HCT116 (cell line): ENCODE data around the gene CRELD2. TPM values are rescaled to one million over a fixed set of nuclear protein-coding genes. Genes with fewer than 3 reads are reported as not detected.

Experiments
- ATAC-seq: fragments of 200-7000 bp; cut with Tn5 transposase; 2 replicates; pipeline ENCODE4 v1.9.1; 2020; ENCODE audit warnings: mild to moderate bottlenecking, moderate library complexity
- BruUV-seq: library from RNA; stranded (reverse); fragments of 400-500 nt; replicated peaks from 2 replicates; lab custom pipeline; 2021; lab: Mats Ljungman, UMichigan
- CTCF ChIA-PET: fragments of 300-600 bp; sonication (Branson Sonifier 250); formaldehyde crosslinking; loops from one replicate; lab custom pipeline; 2021; ENCODE audit warnings: antibody characterized with exemption; lab: Charles Lee
- POLR2A ChIA-PET: fragments of 300-600, 350-600 bp; sonication (Branson Sonifier 250); formaldehyde crosslinking; loops from one replicate; lab custom pipeline; 2021; ENCODE audit warnings: antibody characterized with exemption; lab: Charles Lee
- RAD21 ChIA-PET, 2 experiments: fragments of 300-600 bp; sonication (Branson Sonifier 250); formaldehyde crosslinking; loops; one replicate each; lab custom pipeline; 2023; ENCODE audit warnings: low total read pairs in 2 of 2; ENCODE audit not compliant: uncharacterized antibody in 2 of 2, unreplicated experiment in 2 of 2, low non-redundant PET in 1 of 2; lab: Charles Lee
- DNase-seq: peaks from one replicate; pipeline ENCODE4 v3.0.0-alpha.2; 2010; ENCODE audit warnings: low read depth, low spot score
- H2AFZ ChIP-seq: fragments of 200-600 bp; shearing (Covaris generic), sonication (generic); 2 replicates; pipeline ENCODE4 v1.6.1; 2017; ENCODE audit warnings: low read depth, mixed run types, mixed read lengths, antibody characterized with exemption, low read length; ENCODE audit not compliant: poor library complexity, severe bottlenecking
- H3K27ac ChIP-seq: 2 replicates; pipeline ENCODE4 v1.5.1; 2012; ENCODE audit warnings: low read depth, low read length
- H3K27me3 ChIP-seq: fragments of 200-600 bp; sonication (generic); 2 replicates; pipeline ENCODE4 v1.6.1; 2016; ENCODE audit warnings: mixed run types, low read length, mixed read lengths; ENCODE audit not compliant: insufficient read depth
- H3K36me3 ChIP-seq, 2 experiments: fragments of 200-500 bp in 1 of 2; fragments of 200-600 bp in 1 of 2; sonication (Bioruptor generic) in 1 of 2; sonication (generic) in 1 of 2; 2 replicates each; pipeline versions ENCODE4 v1.5.1 to v1.6.1; 2014 to 2016; ENCODE audit warnings: low read length in 2 of 2, inconsistent platforms in 1 of 2, mixed read lengths in 1 of 2, mixed run types in 1 of 2; ENCODE audit not compliant: insufficient read depth in 2 of 2, control insufficient read depth in 1 of 2
- H3K4me1 ChIP-seq, 2 experiments: fragments of 200-600 bp in 1 of 2; sonication (generic) in 1 of 2; 2 replicates each; pipeline versions ENCODE4 v1.5.1 to v1.6.1; 2012 to 2017; ENCODE audit warnings: low read length in 2 of 2, inconsistent platforms in 1 of 2, mild to moderate bottlenecking in 1 of 2, mixed read lengths in 1 of 2, mixed run types in 1 of 2, moderate library complexity in 1 of 2; ENCODE audit not compliant: insufficient read depth in 2 of 2, control insufficient read depth in 1 of 2
- H3K4me2 ChIP-seq: fragments of 200-600 bp; sonication (generic); 2 replicates; pipeline ENCODE4 v1.6.1; 2017; ENCODE audit warnings: mixed run types, low read length, mixed read lengths
- H3K4me3 ChIP-seq, 2 experiments: fragments of 200-600 bp in 1 of 2; sonication (generic) in 1 of 2; replicated peaks in 1 of 2; 2 replicates each; pipeline ENCODE4 v1.5.1; 2011 to 2016; ENCODE audit warnings: low read length in 2 of 2, control low read depth in 1 of 2, low read depth in 1 of 2, mild to moderate bottlenecking in 1 of 2, mixed read lengths in 1 of 2, mixed run types in 1 of 2
- H3K79me2 ChIP-seq: fragments of 200-600 bp; sonication (generic); 2 replicates; pipeline ENCODE4 v1.6.1; 2017; ENCODE audit warnings: mild to moderate bottlenecking, mixed run types, low read length, moderate library complexity, mixed read lengths; ENCODE audit not compliant: insufficient read depth
- H3K9ac ChIP-seq: fragments of 200-600 bp; sonication (generic); 2 replicates; pipeline ENCODE4 v1.6.1; 2016; ENCODE audit warnings: low read length, mixed read lengths
- H3K9me2 ChIP-seq: fragments of 200-600 bp; sonication (generic), shearing (Covaris generic); 2 replicates; pipeline ENCODE4 v1.6.1; 2017; ENCODE audit warnings: mixed run types, mild to moderate bottlenecking, moderate library complexity; ENCODE audit not compliant: insufficient read depth
- H3K9me3 ChIP-seq, 2 experiments: fragments of 200-500 bp in 1 of 2; fragments of 200-600 bp in 1 of 2; sonication (Bioruptor generic) in 1 of 2; sonication (generic) in 1 of 2; 2 replicates each; pipeline ENCODE4 v1.6.1; 2014 to 2017; ENCODE audit warnings: low read length in 2 of 2, mixed read lengths in 2 of 2, inconsistent platforms in 1 of 2, low read depth in 1 of 2, mild to moderate bottlenecking in 1 of 2, mixed run types in 1 of 2, moderate library complexity in 1 of 2; ENCODE audit not compliant: control insufficient read depth in 1 of 2, insufficient read depth in 1 of 2
- H4K20me1 ChIP-seq: fragments of 200-600 bp; sonication (generic), shearing (Covaris generic); 2 replicates; pipeline ENCODE4 v1.6.1; 2017; ENCODE audit warnings: mixed run types, mild to moderate bottlenecking, moderate library complexity; ENCODE audit not compliant: insufficient read depth
- CEBPB ChIP-seq: IDR thresholded peaks from 2 replicates; pipeline ENCODE4 v1.6.1; 2012; ENCODE audit warnings: low read depth
- ELF1 ChIP-seq: IDR thresholded peaks from 2 replicates; pipeline ENCODE4 v1.6.1; 2012; ENCODE audit warnings: low read depth, borderline replicate concordance
- EZH2 ChIP-seq: fragments of 200-600 bp; sonication (generic); IDR thresholded peaks from 2 replicates; pipeline ENCODE4 v1.6.1; 2017; ENCODE audit warnings: antibody characterized with exemption, mixed run types
- EZH2phosphoT487 ChIP-seq: fragments of 200-600 bp; IDR thresholded peaks from 2 replicates; pipeline ENCODE4 v1.6.1; 2018; ENCODE audit warnings: antibody characterized with exemption, borderline replicate concordance
- FOSL1 ChIP-seq: IDR thresholded peaks from 2 replicates; pipeline ENCODE4 v1.6.1; 2012; ENCODE audit warnings: low read depth
- JUND ChIP-seq: IDR thresholded peaks from 2 replicates; pipeline ENCODE4 v1.6.1; 2012
- POLR2A ChIP-seq: IDR thresholded peaks from 2 replicates; pipeline ENCODE4 v1.7.0; 2011; ENCODE audit warnings: borderline replicate concordance; ENCODE audit not compliant: insufficient read depth, insufficient read length; ENCODE audit errors: extremely low read depth
- POLR2AphosphoS5 ChIP-seq: IDR thresholded peaks from 2 replicates; pipeline ENCODE4 v1.6.1; 2011; ENCODE audit warnings: mild to moderate bottlenecking, low read depth, low read length, moderate library complexity
- RAD21 ChIP-seq: IDR thresholded peaks from 2 replicates; pipeline ENCODE4 v1.6.1; 2012; ENCODE audit warnings: low read depth, mild to moderate bottlenecking
- SIN3A ChIP-seq: IDR thresholded peaks from 2 replicates; pipeline ENCODE4 v1.6.1; 2012; ENCODE audit warnings: low read depth
- SP1 ChIP-seq: IDR thresholded peaks from 2 replicates; pipeline ENCODE4 v1.6.1; 2012; ENCODE audit warnings: low read depth
- SRF ChIP-seq: IDR thresholded peaks from 2 replicates; pipeline ENCODE4 v1.6.1; 2012; ENCODE audit warnings: low read depth
- TCF7L2 ChIP-seq: IDR thresholded peaks from 2 replicates; pipeline ENCODE4 v1.7.0; 2011; ENCODE audit warnings: borderline replicate concordance, inconsistent platforms; ENCODE audit not compliant: insufficient read depth, insufficient read length; ENCODE audit errors: extremely low read depth
- YY1 ChIP-seq: IDR thresholded peaks from 2 replicates; pipeline ENCODE4 v1.6.1; 2011; ENCODE audit warnings: low read length, low read depth, moderate library complexity, mild to moderate bottlenecking; ENCODE audit not compliant: insufficient replicate concordance; ENCODE audit errors: extremely low read depth
- ZFX ChIP-seq: fragments of 450-650 bp; IDR thresholded peaks from 2 replicates; pipeline ENCODE4 v1.6.1; 2017
- intact Hi-C: fragments of 100-400 bp; cut with micrococcal nuclease; formaldehyde crosslinking; loops from 2 replicates; pipeline ENCODE4 v1.10.0; 2022
- total RNA-seq: library from RNA; stranded (reverse); gene quantifications from one replicate; pipeline ENCODE4 v1.2.1, GENCODE V29; 2021; ENCODE audit not compliant: unreplicated experiment
- TF ChIP-seq, protein P1 (sequence below): IDR thresholded peaks from 2 replicates; pipeline ENCODE4 v1.6.1; 2012; ENCODE audit warnings: low read depth
- TF ChIP-seq, protein P2 (sequence below), 3 experiments: fragments of 200-600 bp in 1 of 3; sonication (generic) in 1 of 3; IDR thresholded peaks in 2 of 3; conservative IDR thresholded peaks in 1 of 3; 2 replicates each; pipeline ENCODE4 v1.5.1; 2012 to 2017; ENCODE audit warnings: low read depth in 2 of 3, low read length in 2 of 3, antibody characterized with exemption in 1 of 3, borderline replicate concordance in 1 of 3, control low read depth in 1 of 3, mild to moderate bottlenecking in 1 of 3, mixed read lengths in 1 of 3, mixed run types in 1 of 3, moderate library complexity in 1 of 3; ENCODE audit not compliant: insufficient read depth in 1 of 3
- TF ChIP-seq, protein P3 (sequence below): IDR thresholded peaks from 2 replicates; pipeline ENCODE4 v1.6.1; 2012
- TF ChIP-seq, protein P4 (sequence below): IDR thresholded peaks from 2 replicates; pipeline ENCODE4 v1.6.1; 2012

CRELD2 gene
- total RNA-seq, 1 experiment from 2014 or later = 45.8 TPM

DNA sequence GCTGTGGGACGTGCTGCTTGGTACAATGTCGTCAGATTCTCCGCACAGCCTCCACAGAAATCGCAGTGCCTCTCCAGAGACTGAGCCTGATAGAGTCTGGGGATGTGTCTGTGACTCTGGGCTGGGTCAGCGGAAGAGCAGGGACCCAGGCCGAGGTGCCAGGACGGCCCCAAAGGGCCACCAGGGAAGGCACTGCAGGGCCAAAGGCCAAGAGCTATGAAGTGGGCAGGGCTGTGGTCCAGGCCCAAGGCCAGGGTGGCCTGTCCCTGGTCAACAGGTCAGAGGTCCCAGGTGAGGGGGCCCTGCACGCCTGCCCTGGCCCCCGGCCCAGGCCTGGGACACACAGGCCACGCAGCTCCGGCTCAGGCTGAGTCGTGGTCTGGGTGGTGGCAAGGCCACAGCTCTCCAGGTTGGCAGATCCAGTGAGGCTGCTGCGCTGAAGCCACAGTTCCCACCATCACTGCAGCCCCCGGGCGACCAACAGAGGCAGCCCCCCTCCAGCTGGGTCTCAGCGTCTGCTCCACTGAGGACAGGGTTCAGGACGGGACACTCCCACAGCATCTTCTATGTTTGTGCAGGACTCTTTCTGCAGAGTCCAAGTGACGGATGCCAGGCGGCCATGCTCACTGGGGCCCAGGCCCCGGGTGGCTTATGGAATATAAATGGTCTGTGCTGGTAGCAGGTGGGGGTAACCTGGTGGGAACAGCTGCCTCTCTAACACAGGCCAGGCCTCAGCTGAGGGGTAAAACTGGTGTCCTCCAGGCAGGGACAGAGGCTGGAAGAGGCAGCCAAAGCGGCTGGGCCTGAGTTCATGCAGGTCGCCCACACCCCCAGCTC, 37.4 kb downstream of the CRELD2 start (continued):
- no peak for TF ChIP-seq TCF7L2
- TF ChIP-seq, all 23 proteins: peak for 0

DNA sequence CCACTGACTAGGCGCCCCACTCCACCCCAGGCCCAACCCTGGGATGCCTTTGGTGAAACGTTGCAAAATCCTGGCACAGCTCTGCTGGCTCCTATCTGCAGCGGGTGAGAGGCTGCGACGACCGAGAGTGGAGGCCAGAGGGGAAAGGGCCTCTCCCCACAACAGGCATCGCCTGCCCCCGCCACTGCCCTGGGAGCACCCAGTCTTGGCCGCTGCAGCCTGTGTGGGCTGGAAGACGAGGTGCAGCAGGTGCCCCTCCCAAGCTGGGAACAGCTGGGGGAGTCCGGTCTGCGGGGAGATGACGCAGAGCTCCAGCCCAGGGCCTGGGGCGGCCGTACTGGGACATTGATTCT, 38.0 kb downstream of the CRELD2 start:
- Histone ChIP-seq H3K4me1 (peaks cover 22 to 44% of the 10 kb centered on the region in 2 experiments), H3K4me3 (no peak overlapping the region), H3K27me3 (no peaks in the 10 kb centered on the region), H2AFZ (no peak overlapping the region), H3K9ac (no peak overlapping the region), H3K9me3 (no peaks in the 10 kb centered on the region), H4K20me1 (no peaks in the 10 kb centered on the region), H3K27ac (no peak overlapping the region), H3K4me2 (no peak overlapping the region), H3K79me2 (peaks cover 6% of the 10 kb centered on the region), H3K36me3 (peaks cover 0 to 1% of the 10 kb centered on the region in 2 experiments; a peak in 1 of 4 replicates), H3K9me2 (no peaks in the 10 kb centered on the region)
- no peak for ATAC-seq
- ChIA-PET RAD21 (no interaction called here), POLR2A (no interaction called here), CTCF (no interaction called here)
- no TSS peak for BruUV-seq
- intact Hi-C loops = no loop called here
- DNase-seq = no peak
- TF ChIP-seq ELF1 (no peak), FOSL1 (no peak), ZFX (no peak), SP1 (no peak), SRF (no peak), CEBPB (no peak), SIN3A (no peak), EZH2 (no peak), POLR2A (no peak), YY1 (no peak), POLR2AphosphoS5 (no peak), EZH2phosphoT487 (no peak), JUND (no peak), RAD21 (no peak)
- TF ChIP-seq, protein P1, sequence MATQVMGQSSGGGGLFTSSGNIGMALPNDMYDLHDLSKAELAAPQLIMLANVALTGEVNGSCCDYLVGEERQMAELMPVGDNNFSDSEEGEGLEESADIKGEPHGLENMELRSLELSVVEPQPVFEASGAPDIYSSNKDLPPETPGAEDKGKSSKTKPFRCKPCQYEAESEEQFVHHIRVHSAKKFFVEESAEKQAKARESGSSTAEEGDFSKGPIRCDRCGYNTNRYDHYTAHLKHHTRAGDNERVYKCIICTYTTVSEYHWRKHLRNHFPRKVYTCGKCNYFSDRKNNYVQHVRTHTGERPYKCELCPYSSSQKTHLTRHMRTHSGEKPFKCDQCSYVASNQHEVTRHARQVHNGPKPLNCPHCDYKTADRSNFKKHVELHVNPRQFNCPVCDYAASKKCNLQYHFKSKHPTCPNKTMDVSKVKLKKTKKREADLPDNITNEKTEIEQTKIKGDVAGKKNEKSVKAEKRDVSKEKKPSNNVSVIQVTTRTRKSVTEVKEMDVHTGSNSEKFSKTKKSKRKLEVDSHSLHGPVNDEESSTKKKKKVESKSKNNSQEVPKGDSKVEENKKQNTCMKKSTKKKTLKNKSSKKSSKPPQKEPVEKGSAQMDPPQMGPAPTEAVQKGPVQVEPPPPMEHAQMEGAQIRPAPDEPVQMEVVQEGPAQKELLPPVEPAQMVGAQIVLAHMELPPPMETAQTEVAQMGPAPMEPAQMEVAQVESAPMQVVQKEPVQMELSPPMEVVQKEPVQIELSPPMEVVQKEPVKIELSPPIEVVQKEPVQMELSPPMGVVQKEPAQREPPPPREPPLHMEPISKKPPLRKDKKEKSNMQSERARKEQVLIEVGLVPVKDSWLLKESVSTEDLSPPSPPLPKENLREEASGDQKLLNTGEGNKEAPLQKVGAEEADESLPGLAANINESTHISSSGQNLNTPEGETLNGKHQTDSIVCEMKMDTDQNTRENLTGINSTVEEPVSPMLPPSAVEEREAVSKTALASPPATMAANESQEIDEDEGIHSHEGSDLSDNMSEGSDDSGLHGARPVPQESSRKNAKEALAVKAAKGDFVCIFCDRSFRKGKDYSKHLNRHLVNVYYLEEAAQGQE = no peak
- TF ChIP-seq, protein P2, sequence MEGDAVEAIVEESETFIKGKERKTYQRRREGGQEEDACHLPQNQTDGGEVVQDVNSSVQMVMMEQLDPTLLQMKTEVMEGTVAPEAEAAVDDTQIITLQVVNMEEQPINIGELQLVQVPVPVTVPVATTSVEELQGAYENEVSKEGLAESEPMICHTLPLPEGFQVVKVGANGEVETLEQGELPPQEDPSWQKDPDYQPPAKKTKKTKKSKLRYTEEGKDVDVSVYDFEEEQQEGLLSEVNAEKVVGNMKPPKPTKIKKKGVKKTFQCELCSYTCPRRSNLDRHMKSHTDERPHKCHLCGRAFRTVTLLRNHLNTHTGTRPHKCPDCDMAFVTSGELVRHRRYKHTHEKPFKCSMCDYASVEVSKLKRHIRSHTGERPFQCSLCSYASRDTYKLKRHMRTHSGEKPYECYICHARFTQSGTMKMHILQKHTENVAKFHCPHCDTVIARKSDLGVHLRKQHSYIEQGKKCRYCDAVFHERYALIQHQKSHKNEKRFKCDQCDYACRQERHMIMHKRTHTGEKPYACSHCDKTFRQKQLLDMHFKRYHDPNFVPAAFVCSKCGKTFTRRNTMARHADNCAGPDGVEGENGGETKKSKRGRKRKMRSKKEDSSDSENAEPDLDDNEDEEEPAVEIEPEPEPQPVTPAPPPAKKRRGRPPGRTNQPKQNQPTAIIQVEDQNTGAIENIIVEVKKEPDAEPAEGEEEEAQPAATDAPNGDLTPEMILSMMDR (IDR thresholded peaks at IDR 0.05 in 2 of 3, conservative IDR thresholded peaks at IDR 0.05 in 1 of 3; ENCODE audit: borderline replicate concordance in 1 of 3, insufficient read depth in 1 of 3, low read depth in 2 of 3, low read length in 2 of 3) = no peak
- TF ChIP-seq, protein P3, sequence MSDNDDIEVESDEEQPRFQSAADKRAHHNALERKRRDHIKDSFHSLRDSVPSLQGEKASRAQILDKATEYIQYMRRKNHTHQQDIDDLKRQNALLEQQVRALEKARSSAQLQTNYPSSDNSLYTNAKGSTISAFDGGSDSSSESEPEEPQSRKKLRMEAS = no peak
- TF ChIP-seq, protein P4, sequence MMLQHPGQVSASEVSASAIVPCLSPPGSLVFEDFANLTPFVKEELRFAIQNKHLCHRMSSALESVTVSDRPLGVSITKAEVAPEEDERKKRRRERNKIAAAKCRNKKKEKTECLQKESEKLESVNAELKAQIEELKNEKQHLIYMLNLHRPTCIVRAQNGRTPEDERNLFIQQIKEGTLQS = no peak
